ENCODE measurements around the gene RFC1. TPM values are rescaled to one million over a fixed set of nuclear protein-coding genes. Genes with fewer than 3 reads are reported as not detected.

The RFC1 gene
- total and polyA plus RNA-seq, 2 experiments from 2014 or later: 26.0 to 44.0 TPM

DNA sequence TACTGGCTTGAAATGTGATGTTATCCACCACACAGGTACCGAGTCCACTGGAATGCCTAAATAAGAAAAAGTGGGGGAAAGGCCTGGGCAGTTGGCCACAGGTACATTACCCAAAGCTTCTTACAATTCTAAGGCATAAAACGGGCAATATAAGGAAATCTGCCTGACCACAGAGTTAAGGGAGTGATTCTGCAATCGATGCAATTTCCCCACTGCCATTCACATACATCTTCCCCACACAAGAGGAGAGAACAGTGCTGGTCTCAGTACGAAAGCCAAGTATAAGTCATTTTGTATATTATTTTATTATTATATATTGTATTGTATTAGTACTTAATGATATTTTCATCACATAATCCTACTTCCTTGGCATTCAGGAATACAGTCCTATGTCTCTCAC is 30.6 kb downstream of the RFC1 start:
- Histone ChIP-seq H3K36me3 (replicated peaks; ENCODE audit: insufficient read depth, low read depth) (no peaks in the 10 kb centered on the region), H3K27ac (no peak overlapping the region), H3K4me3 (no peak overlapping the region), H3K27me3 (no peaks in the 10 kb centered on the region), H4K20me1 (ENCODE audit: insufficient read depth, poor library complexity, severe bottlenecking) (no peaks in the 10 kb centered on the region), H3K79me2 (peaks cover 76% of the 10 kb centered on the region), H2AFZ (no peak overlapping the region), H3K9me2 (replicated peaks; ENCODE audit: insufficient read depth) (no peaks in the 10 kb centered on the region), H3K4me1 (ENCODE audit: insufficient read depth) (no peaks in the 10 kb centered on the region), H3K9me3 (ENCODE audit: low read depth) (no peaks in the 10 kb centered on the region), H3K4me2 (no peak overlapping the region)
- TF ChIP-seq EZH2phosphoT487 (IDR thresholded peaks at IDR 0.05; ENCODE audit: low read depth, severe bottlenecking, unreplicated experiment) (no peak), EZH2 (IDR thresholded peaks at IDR 0.05; ENCODE audit: borderline replicate concordance) (no peak)
- TF ChIP-seq, protein P1, sequence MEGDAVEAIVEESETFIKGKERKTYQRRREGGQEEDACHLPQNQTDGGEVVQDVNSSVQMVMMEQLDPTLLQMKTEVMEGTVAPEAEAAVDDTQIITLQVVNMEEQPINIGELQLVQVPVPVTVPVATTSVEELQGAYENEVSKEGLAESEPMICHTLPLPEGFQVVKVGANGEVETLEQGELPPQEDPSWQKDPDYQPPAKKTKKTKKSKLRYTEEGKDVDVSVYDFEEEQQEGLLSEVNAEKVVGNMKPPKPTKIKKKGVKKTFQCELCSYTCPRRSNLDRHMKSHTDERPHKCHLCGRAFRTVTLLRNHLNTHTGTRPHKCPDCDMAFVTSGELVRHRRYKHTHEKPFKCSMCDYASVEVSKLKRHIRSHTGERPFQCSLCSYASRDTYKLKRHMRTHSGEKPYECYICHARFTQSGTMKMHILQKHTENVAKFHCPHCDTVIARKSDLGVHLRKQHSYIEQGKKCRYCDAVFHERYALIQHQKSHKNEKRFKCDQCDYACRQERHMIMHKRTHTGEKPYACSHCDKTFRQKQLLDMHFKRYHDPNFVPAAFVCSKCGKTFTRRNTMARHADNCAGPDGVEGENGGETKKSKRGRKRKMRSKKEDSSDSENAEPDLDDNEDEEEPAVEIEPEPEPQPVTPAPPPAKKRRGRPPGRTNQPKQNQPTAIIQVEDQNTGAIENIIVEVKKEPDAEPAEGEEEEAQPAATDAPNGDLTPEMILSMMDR (IDR thresholded peaks at IDR 0.05; ENCODE audit: poor library complexity): no peak
- DNase-seq (ENCODE audit: low spot score): no peak
- WGBS (ENCODE audit: low lambda C conversion rate, missing lambda C conversion rate): 99% methylated on average over 4 of the region's 4 CpGs

DNA sequence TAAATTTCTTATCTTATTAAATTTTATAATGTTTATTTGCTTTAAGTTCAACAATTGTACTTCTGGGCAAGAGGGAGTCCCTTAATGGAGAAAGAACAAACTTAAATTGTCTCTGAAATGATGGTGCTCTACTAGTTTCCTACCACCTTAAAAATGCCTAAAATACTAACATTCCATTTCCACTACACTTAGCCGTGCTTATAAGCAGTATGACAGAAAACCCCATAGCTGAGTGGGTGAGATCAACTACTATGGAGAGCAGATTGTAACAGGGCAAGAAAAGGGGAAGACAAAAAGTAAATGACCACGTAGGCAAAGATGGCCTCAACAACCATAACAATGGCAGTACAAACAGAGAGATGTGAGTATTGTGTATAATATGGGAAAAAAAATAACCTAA is 35.0 kb downstream of the RFC1 start:
- 89% methylated on average over 2 of the region's 2 CpGs for WGBS (ENCODE audit: low lambda C conversion rate, missing lambda C conversion rate)
- H3K4me1 ChIP-seq (ENCODE audit: insufficient read depth): no peaks in the 10 kb centered on the region
- H3K27me3 ChIP-seq: no peaks in the 10 kb centered on the region

DNA sequence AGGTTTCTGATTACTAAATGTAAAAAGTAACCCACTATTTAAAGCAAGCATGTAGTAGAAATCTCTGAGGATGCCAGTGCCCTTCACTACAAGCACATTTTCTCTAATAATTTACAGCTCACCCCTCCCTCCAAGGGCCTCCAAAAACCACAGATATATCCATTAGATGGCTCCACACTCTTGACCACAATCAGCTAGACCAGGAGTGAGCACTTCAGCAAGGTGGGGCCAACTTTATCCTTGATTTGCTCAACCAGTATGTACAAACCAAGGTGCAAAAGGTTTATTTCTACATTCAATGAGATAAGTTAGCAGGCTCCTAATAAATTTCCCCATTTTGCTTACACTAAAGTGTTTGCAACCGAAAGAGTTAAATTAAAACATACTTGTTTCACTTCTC is 35.8 kb downstream of the RFC1 start:
- no peak overlapping the region for H3K4me3 ChIP-seq
- no peaks in the 10 kb centered on the region for H3K36me3 ChIP-seq (replicated peaks; ENCODE audit: insufficient read depth, low read depth)
- TF ChIP-seq EZH2phosphoT487 (IDR thresholded peaks at IDR 0.05; ENCODE audit: low read depth, severe bottlenecking, unreplicated experiment) (no peak), EZH2 (IDR thresholded peaks at IDR 0.05; ENCODE audit: borderline replicate concordance) (no peak)
- TF ChIP-seq, protein P1 (IDR thresholded peaks at IDR 0.05; ENCODE audit: poor library complexity): no peak
- H3K9me3 ChIP-seq (ENCODE audit: low read depth): no peaks in the 10 kb centered on the region
- H3K9me2 ChIP-seq (replicated peaks; ENCODE audit: insufficient read depth): no peaks in the 10 kb centered on the region
- WGBS (ENCODE audit: low lambda C conversion rate, missing lambda C conversion rate): 91% methylated on average over 1 of the region's 1 CpG
- no peak overlapping the region for H2AFZ ChIP-seq
- no peak overlapping the region for H3K4me2 ChIP-seq
- no peaks in the 10 kb centered on the region for H4K20me1 ChIP-seq (ENCODE audit: insufficient read depth, poor library complexity, severe bottlenecking)
- DNase-seq (ENCODE audit: low spot score): no peak
- no peaks in the 10 kb centered on the region for H3K27me3 ChIP-seq
- peaks cover 68% of the 10 kb centered on the region for H3K79me2 ChIP-seq
- H3K27ac ChIP-seq: no peak overlapping the region
- H3K4me1 ChIP-seq (ENCODE audit: insufficient read depth): no peaks in the 10 kb centered on the region

More for the DNA sequence above, 35.0 kb downstream of the RFC1 start:
- Histone ChIP-seq H3K4me3 (no peak overlapping the region), H3K79me2 (peaks cover 76% of the 10 kb centered on the region), H3K27ac (no peak overlapping the region), H3K36me3 (replicated peaks; ENCODE audit: insufficient read depth, low read depth) (no peaks in the 10 kb centered on the region), H3K4me2 (no peak overlapping the region), H3K9me2 (replicated peaks; ENCODE audit: insufficient read depth) (no peaks in the 10 kb centered on the region), H3K9me3 (ENCODE audit: low read depth) (no peaks in the 10 kb centered on the region), H2AFZ (no peak overlapping the region), H4K20me1 (ENCODE audit: insufficient read depth, poor library complexity, severe bottlenecking) (no peaks in the 10 kb centered on the region)
- DNase-seq (ENCODE audit: low spot score): no peak
- TF ChIP-seq, protein P1 (IDR thresholded peaks at IDR 0.05; ENCODE audit: poor library complexity): no peak
- no peak for TF ChIP-seq EZH2 (IDR thresholded peaks at IDR 0.05; ENCODE audit: borderline replicate concordance)
- TF ChIP-seq EZH2phosphoT487 (IDR thresholded peaks at IDR 0.05; ENCODE audit: low read depth, severe bottlenecking, unreplicated experiment): no peak
